ENCODE results near the gene FCRL6. TPM values are rescaled to one million over a fixed set of nuclear protein-coding genes. Genes with fewer than 3 reads are reported as not detected.

FCRL6 gene
- polyA plus RNA-seq, 1 donor (not counting 4 experiments of a cell fraction or from before 2014, with no cell fraction given), result not detected

DNA sequence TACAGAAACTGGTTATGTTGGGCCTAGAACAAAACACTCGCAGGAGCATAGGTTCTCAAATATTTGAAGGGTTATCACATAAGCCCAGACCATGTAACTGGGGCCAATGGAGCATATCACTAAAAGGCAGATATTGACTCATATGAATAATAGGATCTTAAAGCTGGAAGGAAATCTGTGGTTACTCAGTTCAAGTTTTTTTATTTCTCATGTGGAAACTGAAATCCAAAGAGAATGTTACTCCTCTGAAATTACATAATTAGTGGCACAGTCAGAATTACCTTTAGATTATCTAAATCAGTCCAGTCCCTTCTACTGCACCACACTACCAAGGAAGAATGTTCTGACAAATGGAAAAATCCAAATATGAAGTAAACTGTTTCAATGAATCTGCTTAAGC, 36.6 kb downstream of the FCRL6 start:
- Histone ChIP-seq H3K9ac (ENCODE audit: control insufficient read depth, extremely low read depth, insufficient read depth, low read length) (no peak overlapping the region), H3K9me1 (ENCODE audit: control insufficient read depth, extremely low read depth, insufficient read depth, low read length) (no peaks in the 10 kb centered on the region), H3K4me1 (ENCODE audit: control insufficient read depth, extremely low read depth, insufficient read depth, low read length) (no peaks in the 10 kb centered on the region), H3K79me2 (ENCODE audit: control insufficient read depth, insufficient read depth, low read length) (no peaks in the 10 kb centered on the region), H2AFZ (ENCODE audit: control insufficient read depth, low read length) (no peak overlapping the region), H3K4me3 (ENCODE audit: control insufficient read depth in 2 of 3, extremely low read depth in 1 of 3, insufficient read depth in 2 of 3, low read depth in 1 of 3, low read length in 3 of 3) (no peak overlapping the region), H4K20me1 (ENCODE audit: control insufficient read depth, extremely low read depth, insufficient read depth, low read length) (no peaks in the 10 kb centered on the region), H3K36me3 (ENCODE audit: control insufficient read depth in 2 of 2, extremely low read depth in 1 of 2, insufficient read depth in 2 of 2, low read length in 2 of 2) (no peaks in the 10 kb centered on the region), H3K4me2 (ENCODE audit: control insufficient read depth, extremely low read depth, insufficient read depth, low read depth, low read length) (no peak overlapping the region), H3K27me3 (ENCODE audit: control insufficient read depth, extremely low read depth, insufficient read depth, low read length) (no peaks in the 10 kb centered on the region), H3K9me3 (ENCODE audit: control insufficient read depth, low read depth, low read length) (no peaks in the 10 kb centered on the region), H3K27ac (ENCODE audit: control insufficient read depth, insufficient read depth, low read length) (no peak overlapping the region)
- DNase-seq (ENCODE audit: low read depth, low spot score), result no peak
- TF ChIP-seq, protein P1, sequence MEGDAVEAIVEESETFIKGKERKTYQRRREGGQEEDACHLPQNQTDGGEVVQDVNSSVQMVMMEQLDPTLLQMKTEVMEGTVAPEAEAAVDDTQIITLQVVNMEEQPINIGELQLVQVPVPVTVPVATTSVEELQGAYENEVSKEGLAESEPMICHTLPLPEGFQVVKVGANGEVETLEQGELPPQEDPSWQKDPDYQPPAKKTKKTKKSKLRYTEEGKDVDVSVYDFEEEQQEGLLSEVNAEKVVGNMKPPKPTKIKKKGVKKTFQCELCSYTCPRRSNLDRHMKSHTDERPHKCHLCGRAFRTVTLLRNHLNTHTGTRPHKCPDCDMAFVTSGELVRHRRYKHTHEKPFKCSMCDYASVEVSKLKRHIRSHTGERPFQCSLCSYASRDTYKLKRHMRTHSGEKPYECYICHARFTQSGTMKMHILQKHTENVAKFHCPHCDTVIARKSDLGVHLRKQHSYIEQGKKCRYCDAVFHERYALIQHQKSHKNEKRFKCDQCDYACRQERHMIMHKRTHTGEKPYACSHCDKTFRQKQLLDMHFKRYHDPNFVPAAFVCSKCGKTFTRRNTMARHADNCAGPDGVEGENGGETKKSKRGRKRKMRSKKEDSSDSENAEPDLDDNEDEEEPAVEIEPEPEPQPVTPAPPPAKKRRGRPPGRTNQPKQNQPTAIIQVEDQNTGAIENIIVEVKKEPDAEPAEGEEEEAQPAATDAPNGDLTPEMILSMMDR (optimal IDR thresholded peaks at IDR 0.05 in 1 of 3, IDR thresholded peaks at IDR 0.05 in 1 of 3, conservative IDR thresholded peaks at IDR 0.05 in 1 of 3; ENCODE audit: extremely low read depth in 1 of 3, insufficient read depth in 2 of 3, low read length in 3 of 3), result no peak
- no peak for TF ChIP-seq EZH2 (IDR thresholded peaks at IDR 0.05; ENCODE audit: low read length)
- dilution Hi-C loops (cut with MboI; ENCODE audit: extremely low pct_ligation_motif_present, low sequenced_read_pairs), result no loop called here
- no peak for FAIRE-seq

DNA sequence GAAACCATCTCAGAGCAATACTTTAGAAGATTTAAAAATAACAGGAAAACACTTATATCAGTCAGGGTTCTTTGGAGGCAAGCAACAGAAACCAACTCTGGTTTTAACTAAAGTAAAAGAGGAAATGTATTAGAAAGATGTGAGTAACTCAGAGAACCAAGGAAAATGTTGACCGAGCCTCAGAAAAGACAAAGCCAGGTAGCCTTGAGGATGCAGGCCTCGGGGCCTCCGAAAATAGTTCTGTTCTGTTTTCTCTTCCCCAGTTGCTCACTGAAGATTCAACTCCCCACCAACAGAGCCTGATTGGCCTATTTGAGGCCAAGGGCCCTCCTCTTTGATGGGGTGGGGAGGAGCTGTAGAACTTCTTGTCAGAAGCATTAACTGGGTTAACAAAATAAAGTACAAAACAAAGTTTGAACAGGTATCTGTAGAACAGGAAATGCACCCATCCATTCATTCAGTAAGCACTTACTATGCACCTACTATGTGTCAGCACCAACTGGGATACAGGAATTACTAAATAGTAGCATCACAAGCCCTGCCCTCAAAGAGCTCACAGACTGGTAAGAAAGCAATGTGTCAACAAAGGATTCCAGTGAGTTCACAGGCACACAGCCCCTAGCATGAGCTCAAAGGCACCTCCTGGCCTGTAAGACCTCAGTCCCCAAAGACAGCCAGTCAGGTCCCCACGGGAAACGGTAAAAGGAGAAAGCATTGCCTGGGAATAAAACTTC, 37.1 kb downstream of the FCRL6 start:
- Histone ChIP-seq H2AFZ (ENCODE audit: control insufficient read depth, low read length) (no peak overlapping the region), H3K79me2 (ENCODE audit: control insufficient read depth, insufficient read depth, low read length) (no peaks in the 10 kb centered on the region), H3K27me3 (ENCODE audit: control insufficient read depth, extremely low read depth, insufficient read depth, low read length) (no peaks in the 10 kb centered on the region), H4K20me1 (ENCODE audit: control insufficient read depth, extremely low read depth, insufficient read depth, low read length) (no peaks in the 10 kb centered on the region), H3K9me1 (ENCODE audit: control insufficient read depth, extremely low read depth, insufficient read depth, low read length) (no peaks in the 10 kb centered on the region), H3K4me3 (ENCODE audit: control insufficient read depth in 2 of 3, extremely low read depth in 1 of 3, insufficient read depth in 2 of 3, low read depth in 1 of 3, low read length in 3 of 3) (no peak overlapping the region), H3K4me2 (ENCODE audit: control insufficient read depth, extremely low read depth, insufficient read depth, low read depth, low read length) (no peak overlapping the region), H3K4me1 (ENCODE audit: control insufficient read depth, extremely low read depth, insufficient read depth, low read length) (no peaks in the 10 kb centered on the region), H3K9ac (ENCODE audit: control insufficient read depth, extremely low read depth, insufficient read depth, low read length) (no peak overlapping the region), H3K36me3 (ENCODE audit: control insufficient read depth in 2 of 2, extremely low read depth in 1 of 2, insufficient read depth in 2 of 2, low read length in 2 of 2) (no peaks in the 10 kb centered on the region), H3K9me3 (ENCODE audit: control insufficient read depth, low read depth, low read length) (no peaks in the 10 kb centered on the region), H3K27ac (ENCODE audit: control insufficient read depth, insufficient read depth, low read length) (no peak overlapping the region)
- DNase-seq (ENCODE audit: low read depth, low spot score) (no peak), FAIRE-seq (no peak)
- TF ChIP-seq, protein P1 (optimal IDR thresholded peaks at IDR 0.05 in 1 of 3, IDR thresholded peaks at IDR 0.05 in 1 of 3, conservative IDR thresholded peaks at IDR 0.05 in 1 of 3; ENCODE audit: extremely low read depth in 1 of 3, insufficient read depth in 2 of 3, low read length in 3 of 3), result no peak
- dilution Hi-C loops (cut with MboI; ENCODE audit: extremely low pct_ligation_motif_present, low sequenced_read_pairs), result no loop called here
